Right cardiac atrium (tissue), 5 donors: ENCODE data around the gene CCL26. TPM values are rescaled to one million over a fixed set of nuclear protein-coding genes. Genes with fewer than 3 reads are reported as not detected.

Experiments used
- ATAC-seq, 2 donors: fragments of 200-7000 bp; cut with Tn5 transposase; one replicate each; pipeline versions ENCODE4 v1.8.0 to v1.9.1; 2020; ENCODE audit warnings: moderate library complexity in 2 of 2, mild to moderate bottlenecking in 1 of 2
- DNase-seq, 3 donors: peaks; one replicate each; pipeline ENCODE4 v3.0.0-alpha.2; 2020
- H3K27ac ChIP-seq: one replicate; pipeline ENCODE4 v1.5.1; 2013; ENCODE audit warnings: mild to moderate bottlenecking, low read length, control low read depth, moderate library complexity
- H3K27me3 ChIP-seq: one replicate; pipeline ENCODE4 v1.6.1; 2013; ENCODE audit not compliant: control insufficient read depth, insufficient read depth
- H3K4me1 ChIP-seq: one replicate; pipeline ENCODE4 v1.6.1; 2013; ENCODE audit warnings: low read length; ENCODE audit not compliant: control insufficient read depth, insufficient read depth
- H3K4me3 ChIP-seq: one replicate; pipeline ENCODE4 v1.5.1; 2013; ENCODE audit warnings: low read length, control low read depth
- H3K9me3 ChIP-seq: one replicate; pipeline ENCODE4 v1.6.1; 2013; ENCODE audit warnings: low read length; ENCODE audit not compliant: control insufficient read depth
- WGBS: extraction: QIAGEN DNeasy Blood & Tissue Kit; methylation state at CpG from one replicate; pipeline ENCODE4 v1.1.7; 2013; 5-methylcytosine and 5-hydroxymethylcytosine counted together
- intact Hi-C, 4 donors: fragments of 100-400 bp; cut with DNase I; formaldehyde crosslinking; loops; one replicate each; pipeline versions ENCODE4 v1.11.0 to v1.14.0; 2022 to 2023
- polyA plus RNA-seq: library from polyadenylated mRNA; stranded (reverse); fragments of 200-250 nt; gene quantifications from one replicate; pipeline ENCODE4 v1.2.3, GENCODE V29; 2013
- total RNA-seq, 4 donors: library from RNA; stranded (reverse); fragmentation: NEBNext Ultra II Directional; extraction: Animal tissue kit (Norgen Biotek cat#: 25700); gene quantifications; one replicate each; pipeline ENCODE4 v1.2.1, GENCODE V29; 2021
- donor health status: healthy with polysubstance abuse.
- donor health status: DM: no; HTN: yes; CAD: no.
- donor health status: DM: no; HTN: no; CAD: no.
- donor health status: DM: no; HTN: yes; CAD: no; lungs with severe emphysema.
- donor health status: DM: yes; HTN: yes; CAD: no.

Gene CCL26
- total and polyA plus RNA-seq, 5 donors: 0.59 to 25.2 (median 1.3) TPM

GRCh38 chr7:75758491-75758890, 13.5 kb downstream of the CCL26 start:
- Histone ChIP-seq H3K9me3 (no peaks in the 10 kb centered on the region), H3K4me1 (no peaks in the 10 kb centered on the region), H3K27me3 (no peaks in the 10 kb centered on the region), H3K27ac (no peak overlapping the region), H3K4me3 (no peak overlapping the region)
- intact Hi-C loops: no loop called here
- WGBS: 70% methylated on average over 2 of the region's 2 CpGs
- DNase-seq (no peak), ATAC-seq (no peak)

GRCh38 chr7:75757860-75758259, 14.2 kb downstream of the CCL26 start:
- DNase-seq: no peak
- no peak overlapping the region for H3K27ac ChIP-seq
- ATAC-seq: no peak
- no peaks in the 10 kb centered on the region for H3K27me3 ChIP-seq
- WGBS: 92% methylated on average over 7 of the region's 7 CpGs
- H3K4me3 ChIP-seq: no peak overlapping the region
- no peaks in the 10 kb centered on the region for H3K9me3 ChIP-seq
- H3K4me1 ChIP-seq: no peaks in the 10 kb centered on the region
- intact Hi-C loops: no loop called here

GRCh38 chr7:75756991-75757676, 14.9 kb downstream of the CCL26 start:
- Histone ChIP-seq H3K27me3 (no peaks in the 10 kb centered on the region), H3K4me3 (no peak overlapping the region), H3K27ac (no peak overlapping the region), H3K4me1 (no peaks in the 10 kb centered on the region), H3K9me3 (no peaks in the 10 kb centered on the region)
- intact Hi-C loops: no loop called here
- 82% methylated on average over 6 of the region's 6 CpGs for WGBS
- DNase-seq (no peak), ATAC-seq (no peak)

GRCh38 chr7:75756206-75756990, 15.6 kb downstream of the CCL26 start:
- intact Hi-C loops: no loop called here
- Histone ChIP-seq H3K9me3 (no peaks in the 10 kb centered on the region), H3K27me3 (no peaks in the 10 kb centered on the region), H3K27ac (no peak overlapping the region), H3K4me1 (no peaks in the 10 kb centered on the region), H3K4me3 (no peak overlapping the region)
- ATAC-seq: no peak
- WGBS: 70% methylated on average over 10 of the region's 10 CpGs
- DNase-seq: no peak

GRCh38 chr7:75743455-75743859, 28.6 kb downstream of the CCL26 start:
- Histone ChIP-seq H3K4me1 (no peaks in the 10 kb centered on the region), H3K27me3 (no peaks in the 10 kb centered on the region), H3K9me3 (no peaks in the 10 kb centered on the region), H3K27ac (no peak overlapping the region), H3K4me3 (no peak overlapping the region)
- 43% methylated on average over 4 of the region's 4 CpGs for WGBS
- ATAC-seq (no peak), DNase-seq (peak in 2 of 3 donors; percentile 24 to 65)
- intact Hi-C loops: loop anchor here in 1 of 4 donors (10.0 kb wide), 1 partner anchor 119 kb away; no protein-coding TSS in a partner anchor

GRCh38 chr7:75740846-75741497, 31.0 kb downstream of the CCL26 start:
- no peak for ATAC-seq
- intact Hi-C loops: loop anchor here in 1 of 4 donors (10.0 kb wide), 1 partner anchor 116 kb away; no protein-coding TSS in a partner anchor
- DNase-seq: peak in 2 of 3 donors; percentile 27 to 69
- H3K27me3 ChIP-seq: no peaks in the 10 kb centered on the region
- 42% methylated on average over 13 of the region's 13 CpGs for WGBS
- H3K9me3 ChIP-seq: no peaks in the 10 kb centered on the region
- H3K4me1 ChIP-seq: no peaks in the 10 kb centered on the region
- no peak overlapping the region for H3K4me3 ChIP-seq
- H3K27ac ChIP-seq: no peak overlapping the region

GRCh38 chr7:75739796-75740672, 32.0 kb downstream of the CCL26 start:
- no peak for ATAC-seq
- Histone ChIP-seq H3K27ac (peak overlapping the region; percentile 79), H3K27me3 (no peaks in the 10 kb centered on the region), H3K9me3 (no peaks in the 10 kb centered on the region), H3K4me1 (no peaks in the 10 kb centered on the region), H3K4me3 (peak overlapping the region; percentile 51)
- intact Hi-C loops: loop anchor here in 1 of 4 donors (10.0 kb wide), 1 partner anchor 115 kb away; no protein-coding TSS in a partner anchor
- DNase-seq: no peak
- WGBS: 59% methylated on average over 26 of the region's 26 CpGs

GRCh38 chr7:75738975-75739795, 32.8 kb downstream of the CCL26 start:
- peak overlapping the region; percentile 86 for H3K4me3 ChIP-seq
- intact Hi-C loops: no loop called here
- no peaks in the 10 kb centered on the region for H3K27me3 ChIP-seq
- no peaks in the 10 kb centered on the region for H3K4me1 ChIP-seq
- 1% methylated on average over 89 of the region's 89 CpGs for WGBS
- H3K9me3 ChIP-seq: no peaks in the 10 kb centered on the region
- DNase-seq (peak; percentile 100), ATAC-seq (peak; percentile 99)
- H3K27ac ChIP-seq: peak overlapping the region; percentile 79

GRCh38 chr7:75738604-75738974, 33.4 kb downstream of the CCL26 start, which contains the start of gene HIP1:
HIP1 (minus strand) TSS chr7:75738941; CDS start chr7:75738920, 21 bp downstream.
- intact Hi-C loops: no loop called here
- ATAC-seq (no peak), DNase-seq (no peak)
- under 1% methylated on average over 30 of the region's 30 CpGs for WGBS
- H3K9me3 ChIP-seq: no peaks in the 10 kb centered on the region
- no peaks in the 10 kb centered on the region for H3K27me3 ChIP-seq
- no peaks in the 10 kb centered on the region for H3K4me1 ChIP-seq
- H3K27ac ChIP-seq: peak within 1 kb of the TSS; percentile 79
- H3K4me3 ChIP-seq: peak within 1 kb of the TSS; percentile 86
